Measurements from ENCODE around the gene ARPC1A. TPM values are rescaled to one million over a fixed set of nuclear protein-coding genes. Genes with fewer than 3 reads are reported as not detected.
"Not testable (repeated sequence)": the region's sequence is repeated elsewhere in the genome, so short reads cannot be mapped to it uniquely, and the experiment has no call there.

Gene ARPC1A
- total RNA-seq, 4 donors from 2014 or later, result 75.0 to 112 (median 98.3) TPM

DNA sequence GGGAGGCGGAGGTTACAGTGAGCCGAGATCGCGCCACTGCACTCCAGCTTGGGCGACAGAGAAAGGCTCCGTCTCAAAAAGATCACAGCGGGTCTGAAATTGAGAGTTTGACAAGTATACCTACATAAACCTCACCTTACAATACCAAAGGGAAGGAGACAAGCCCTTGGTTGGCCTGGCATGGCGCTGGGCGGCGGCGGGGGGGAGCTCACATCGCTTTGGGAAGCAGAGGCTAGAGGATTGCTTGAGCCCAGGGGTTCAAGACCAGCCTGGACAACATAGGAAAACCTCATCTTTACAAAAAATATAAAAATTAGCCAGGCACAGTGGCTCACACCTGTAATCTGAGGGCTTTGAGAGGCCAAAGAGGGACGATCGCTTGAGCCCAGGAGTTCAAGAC lies 1.1 kb upstream of the ARPC1A start:
- Histone ChIP-seq H3K9me3 (no peaks in the 10 kb centered on the region), H3K4me1 (peaks cover 0 to 44% (median 24%) of the 10 kb centered on the region in 3 donors), H3K4me3 (no peak overlapping the region), H3K27me3 (no peaks in the 10 kb centered on the region), H3K36me3 (no peaks in the 10 kb centered on the region), H3K27ac (no peak overlapping the region)
- WGBS, 2 donors (ENCODE audit: low coverage in 1 of 2), result 94 to 100% methylated on average over 7 to 11 of the region's 14 CpGs
- TF ChIP-seq, protein P1, sequence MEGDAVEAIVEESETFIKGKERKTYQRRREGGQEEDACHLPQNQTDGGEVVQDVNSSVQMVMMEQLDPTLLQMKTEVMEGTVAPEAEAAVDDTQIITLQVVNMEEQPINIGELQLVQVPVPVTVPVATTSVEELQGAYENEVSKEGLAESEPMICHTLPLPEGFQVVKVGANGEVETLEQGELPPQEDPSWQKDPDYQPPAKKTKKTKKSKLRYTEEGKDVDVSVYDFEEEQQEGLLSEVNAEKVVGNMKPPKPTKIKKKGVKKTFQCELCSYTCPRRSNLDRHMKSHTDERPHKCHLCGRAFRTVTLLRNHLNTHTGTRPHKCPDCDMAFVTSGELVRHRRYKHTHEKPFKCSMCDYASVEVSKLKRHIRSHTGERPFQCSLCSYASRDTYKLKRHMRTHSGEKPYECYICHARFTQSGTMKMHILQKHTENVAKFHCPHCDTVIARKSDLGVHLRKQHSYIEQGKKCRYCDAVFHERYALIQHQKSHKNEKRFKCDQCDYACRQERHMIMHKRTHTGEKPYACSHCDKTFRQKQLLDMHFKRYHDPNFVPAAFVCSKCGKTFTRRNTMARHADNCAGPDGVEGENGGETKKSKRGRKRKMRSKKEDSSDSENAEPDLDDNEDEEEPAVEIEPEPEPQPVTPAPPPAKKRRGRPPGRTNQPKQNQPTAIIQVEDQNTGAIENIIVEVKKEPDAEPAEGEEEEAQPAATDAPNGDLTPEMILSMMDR (IDR thresholded peaks at IDR 0.05), result no peak
- TF ChIP-seq POLR2A (IDR thresholded peaks at IDR 0.05) (no peak), POLR2AphosphoS5 (IDR thresholded peaks at IDR 0.05) (no peak), EP300 (IDR thresholded peaks at IDR 0.05) (no peak)
- ATAC-seq, result no peak

DNA sequence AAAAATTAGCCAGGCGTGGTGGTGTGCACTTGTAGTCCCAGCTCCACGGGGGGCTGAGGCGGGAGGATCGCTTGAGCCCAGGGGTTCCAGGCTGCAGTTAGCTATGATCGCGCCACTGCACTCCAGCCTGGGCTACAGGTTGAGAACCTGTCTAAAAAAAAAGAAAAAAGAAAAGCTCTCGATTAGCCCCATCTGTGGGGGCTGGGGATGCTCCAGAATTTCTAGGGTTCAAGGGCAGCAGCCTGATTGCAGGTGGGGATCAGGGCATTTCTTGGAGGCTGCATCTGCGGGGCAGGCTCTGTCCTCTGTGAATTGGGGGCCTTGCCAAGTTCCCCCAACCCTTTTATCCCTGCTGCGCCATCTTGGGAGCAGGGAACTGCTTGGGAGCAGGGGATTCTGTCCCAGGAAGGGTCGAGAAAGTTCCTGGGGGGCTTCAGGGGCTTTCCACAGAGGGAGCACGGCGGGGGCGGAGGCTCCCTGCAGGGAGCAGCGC lies 651 bp upstream of the ARPC1A start:
- ATAC-seq, result no peak
- Histone ChIP-seq H3K4me3 (peak overlapping the region; percentile 72 to 92), H3K27me3 (no peaks in the 10 kb centered on the region), H3K27ac (peak overlapping the region in 3 of 4 donors; percentile 81 to 91 (median 85)), H3K9me3 (no peaks in the 10 kb centered on the region), H3K36me3 (no peaks in the 10 kb centered on the region), H3K4me1 (peaks cover 0 to 49% (median 24%) of the 10 kb centered on the region in 3 donors)
- no peak for TF ChIP-seq POLR2A (IDR thresholded peaks at IDR 0.05)
- TF ChIP-seq, protein P1 (IDR thresholded peaks at IDR 0.05), result no peak
- TF ChIP-seq POLR2AphosphoS5 (IDR thresholded peaks at IDR 0.05), result no peak
- TF ChIP-seq EP300 (IDR thresholded peaks at IDR 0.05), result no peak
- WGBS, 2 donors (ENCODE audit: low coverage in 1 of 2), result 28 to 43% methylated on average over 7 to 8 of the region's 14 CpGs

DNA sequence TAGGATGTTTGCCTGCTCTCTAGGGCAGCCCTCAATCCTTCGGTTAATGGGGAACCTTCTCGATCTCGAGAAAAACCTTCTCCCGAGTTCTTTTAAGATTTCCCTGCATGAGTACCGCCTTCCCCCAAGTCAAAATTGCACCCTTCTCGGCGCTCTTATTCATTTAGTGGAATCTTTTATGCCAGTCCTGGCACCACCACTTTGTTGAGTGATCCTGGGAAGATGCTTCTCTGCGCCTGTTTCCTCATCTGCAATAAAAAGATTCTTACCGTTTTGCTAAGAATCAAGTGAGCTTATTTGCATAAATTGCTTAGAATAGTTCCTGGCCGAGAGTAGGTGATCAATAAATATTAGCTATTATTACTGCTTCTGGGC lies 697 bp downstream of the ARPC1A start:
- peaks cover 0 to 60% (median 24%) of the 10 kb centered on the region in 3 donors for H3K4me1 ChIP-seq

DNA sequence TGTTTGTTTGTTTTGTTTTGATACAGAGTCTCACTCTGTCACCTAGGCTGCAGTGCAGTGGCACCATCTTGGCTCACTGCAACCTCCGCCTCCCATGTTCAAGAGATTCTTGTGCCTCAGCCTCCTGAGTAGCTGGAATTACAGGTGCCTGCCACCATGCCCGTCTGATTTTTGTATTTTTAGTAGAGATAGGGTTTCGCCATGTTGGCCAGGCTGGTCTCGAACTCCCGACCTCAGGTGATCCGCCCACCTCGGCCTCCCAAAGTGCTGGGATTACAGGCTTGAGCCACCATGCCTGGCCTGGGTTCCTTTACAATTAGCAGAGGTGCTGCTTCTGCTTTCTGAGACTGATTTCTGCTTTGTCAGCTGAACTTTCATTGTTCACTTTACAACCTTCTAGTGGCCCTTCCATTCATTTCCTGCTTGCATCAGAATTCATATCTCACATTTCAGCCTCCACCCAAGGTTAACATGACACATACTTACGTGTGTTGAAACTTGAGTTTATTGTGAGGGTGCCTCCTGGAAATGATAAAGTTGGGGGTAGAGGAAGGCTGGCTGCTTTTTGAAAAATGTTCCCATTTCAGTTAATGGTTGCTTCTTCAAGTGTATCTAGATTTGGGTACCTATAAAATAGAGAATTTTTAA lies 4.7 kb downstream of the ARPC1A start:
- not testable (repeated sequence) for H3K9me3 ChIP-seq, H3K4me3 ChIP-seq, H3K27ac ChIP-seq, ATAC-seq, H3K27me3 ChIP-seq
- WGBS, 2 donors (ENCODE audit: low coverage in 1 of 2), result 68 to 76% methylated on average over 4 to 8 of the region's 8 CpGs
- H3K4me1 ChIP-seq, result peaks cover 0 to 55% (median 17%) of the 10 kb centered on the region in 3 donors
- peaks cover 0 to 29% of the 10 kb centered on the region in 2 donors for H3K36me3 ChIP-seq

More for the DNA sequence above, 697 bp downstream of the ARPC1A start:
- H3K27me3 ChIP-seq, result no peaks in the 10 kb centered on the region
- H3K9me3 ChIP-seq, result no peaks in the 10 kb centered on the region
- peak overlapping the region; percentile 72 to 92 for H3K4me3 ChIP-seq
- TF ChIP-seq POLR2AphosphoS5 (IDR thresholded peaks at IDR 0.05) (no peak), POLR2A (IDR thresholded peaks at IDR 0.05) (no peak), EP300 (IDR thresholded peaks at IDR 0.05) (no peak)
- TF ChIP-seq, protein P1 (IDR thresholded peaks at IDR 0.05), result no peak
- no peaks in the 10 kb centered on the region for H3K36me3 ChIP-seq
- H3K27ac ChIP-seq, result peak overlapping the region; percentile 76 to 91 (median 83)
- WGBS, 2 donors (ENCODE audit: low coverage in 1 of 2), result 1 to 3% methylated on average over 7 to 10 of the region's 10 CpGs
- ATAC-seq, result no peak

DNA sequence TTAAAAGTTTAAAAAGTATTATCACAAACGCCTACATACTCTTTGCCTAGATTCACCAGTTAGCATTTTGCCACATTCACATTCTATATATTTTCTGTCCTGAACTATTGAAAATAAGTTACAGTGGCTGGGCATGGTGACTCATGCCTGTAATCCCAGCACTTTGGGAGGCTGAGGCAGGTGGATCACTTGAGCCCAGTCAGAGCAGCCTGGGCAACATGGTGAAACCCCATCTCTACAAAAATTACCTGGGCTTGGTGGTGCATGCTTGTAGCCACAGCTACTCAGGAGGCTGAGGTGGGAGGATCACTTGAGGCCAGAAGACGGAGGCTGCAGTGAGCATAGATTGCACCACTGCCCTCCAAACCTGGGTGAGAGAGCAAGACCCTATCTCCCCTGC lies 5.3 kb downstream of the ARPC1A start:
- peaks cover 0 to 54% (median 17%) of the 10 kb centered on the region in 3 donors for H3K4me1 ChIP-seq

More for the DNA sequence above, 5.3 kb downstream of the ARPC1A start:
- Histone ChIP-seq H3K27ac (no peak overlapping the region), H3K4me3 (no peak overlapping the region), H3K9me3 (no peaks in the 10 kb centered on the region), H3K36me3 (peaks cover 0 to 34% of the 10 kb centered on the region in 2 donors), H3K27me3 (no peaks in the 10 kb centered on the region)
- no peak for ATAC-seq
- TF ChIP-seq POLR2A (IDR thresholded peaks at IDR 0.05), result no peak
- TF ChIP-seq, protein P1 (IDR thresholded peaks at IDR 0.05), result no peak
- TF ChIP-seq EP300 (IDR thresholded peaks at IDR 0.05), result no peak
- no peak for TF ChIP-seq POLR2AphosphoS5 (IDR thresholded peaks at IDR 0.05)
- WGBS, 2 donors (ENCODE audit: low coverage in 1 of 2), result 67 to 77% methylated on average over 1 of the region's 2 CpGs
